ENCODE data around the gene PRSS2. TPM values are rescaled to one million over a fixed set of nuclear protein-coding genes. Genes with fewer than 3 reads are reported as not detected.
"Not testable (repeated sequence)": the region's sequence is repeated elsewhere in the genome, so short reads cannot be mapped to it uniquely, and the experiment has no call there.

PRSS2 gene
- total RNA-seq, 1 donor from 2014 or later: not detected

- TF ChIP-seq, protein P1, sequence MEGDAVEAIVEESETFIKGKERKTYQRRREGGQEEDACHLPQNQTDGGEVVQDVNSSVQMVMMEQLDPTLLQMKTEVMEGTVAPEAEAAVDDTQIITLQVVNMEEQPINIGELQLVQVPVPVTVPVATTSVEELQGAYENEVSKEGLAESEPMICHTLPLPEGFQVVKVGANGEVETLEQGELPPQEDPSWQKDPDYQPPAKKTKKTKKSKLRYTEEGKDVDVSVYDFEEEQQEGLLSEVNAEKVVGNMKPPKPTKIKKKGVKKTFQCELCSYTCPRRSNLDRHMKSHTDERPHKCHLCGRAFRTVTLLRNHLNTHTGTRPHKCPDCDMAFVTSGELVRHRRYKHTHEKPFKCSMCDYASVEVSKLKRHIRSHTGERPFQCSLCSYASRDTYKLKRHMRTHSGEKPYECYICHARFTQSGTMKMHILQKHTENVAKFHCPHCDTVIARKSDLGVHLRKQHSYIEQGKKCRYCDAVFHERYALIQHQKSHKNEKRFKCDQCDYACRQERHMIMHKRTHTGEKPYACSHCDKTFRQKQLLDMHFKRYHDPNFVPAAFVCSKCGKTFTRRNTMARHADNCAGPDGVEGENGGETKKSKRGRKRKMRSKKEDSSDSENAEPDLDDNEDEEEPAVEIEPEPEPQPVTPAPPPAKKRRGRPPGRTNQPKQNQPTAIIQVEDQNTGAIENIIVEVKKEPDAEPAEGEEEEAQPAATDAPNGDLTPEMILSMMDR (IDR thresholded peaks at IDR 0.05; ENCODE audit: insufficient read depth, low read depth, low read length): no peak
- TF ChIP-seq EZH2 (IDR thresholded peaks at IDR 0.05; ENCODE audit: insufficient read depth, low read length): no peak
- Histone ChIP-seq H2AFZ (ENCODE audit: low read depth, low read length) (no peak overlapping the region), H3K79me2 (ENCODE audit: insufficient read depth, low read length) (no peaks in the 10 kb centered on the region), H3K4me2 (ENCODE audit: low read length) (no peak overlapping the region), H3K9me3 (ENCODE audit: insufficient read depth, low read depth, low read length) (no peaks in the 10 kb centered on the region), H4K20me1 (ENCODE audit: insufficient read depth, low read length) (no peaks in the 10 kb centered on the region), H3K27ac (ENCODE audit: low read depth, low read length) (no peak overlapping the region), H3K36me3 (ENCODE audit: insufficient read depth, low read length) (no peaks in the 10 kb centered on the region), H3K4me3 (ENCODE audit: insufficient read depth, low read depth, low read length) (no peak overlapping the region), H3K4me1 (ENCODE audit: insufficient read depth, low read length) (no peaks in the 10 kb centered on the region), H3K27me3 (ENCODE audit: insufficient read depth, low read length) (peaks cover 10% of the 10 kb centered on the region), H3K9ac (ENCODE audit: low read length) (no peak overlapping the region)
- Mint-ChIP-seq H3K9me3 (ENCODE audit: unreplicated experiment) (peaks cover 2% of the 10 kb centered on the region), H3K36me3 (ENCODE audit: low read depth, unreplicated experiment) (no peaks in the 10 kb centered on the region), H3K4me1 (ENCODE audit: low read depth, unreplicated experiment) (no peaks in the 10 kb centered on the region), H3K4me3 (ENCODE audit: unreplicated experiment) (no peak overlapping the region), H3K27me3 (ENCODE audit: low read depth, unreplicated experiment) (peaks cover 47% of the 10 kb centered on the region), H3K27ac (ENCODE audit: unreplicated experiment) (no peak overlapping the region)
- DNase-seq (ENCODE audit: low read depth): no peak
- no peak for FAIRE-seq
Observed at GRCh38 chr7:142752376-142753225, 18.2 kb upstream of the PRSS2 start.

- FAIRE-seq (no peak), DNase-seq (ENCODE audit: low read depth) (peak; percentile 25)
- Mint-ChIP-seq H3K27ac (ENCODE audit: unreplicated experiment) (no peak overlapping the region), H3K4me1 (ENCODE audit: low read depth, unreplicated experiment) (no peaks in the 10 kb centered on the region), H3K9me3 (ENCODE audit: unreplicated experiment) (peaks cover 2% of the 10 kb centered on the region), H3K4me3 (ENCODE audit: unreplicated experiment) (no peak overlapping the region), H3K36me3 (ENCODE audit: low read depth, unreplicated experiment) (no peaks in the 10 kb centered on the region), H3K27me3 (ENCODE audit: low read depth, unreplicated experiment) (peaks cover 42% of the 10 kb centered on the region)
- H2AFZ ChIP-seq (ENCODE audit: low read depth, low read length): no peak overlapping the region
- H3K27me3 ChIP-seq (ENCODE audit: insufficient read depth, low read length): peaks cover 10% of the 10 kb centered on the region
- H3K9me3 ChIP-seq (ENCODE audit: insufficient read depth, low read depth, low read length): no peaks in the 10 kb centered on the region
- H3K79me2 ChIP-seq (ENCODE audit: insufficient read depth, low read length): no peaks in the 10 kb centered on the region
- no peak overlapping the region for H3K9ac ChIP-seq (ENCODE audit: low read length)
- H3K27ac ChIP-seq (ENCODE audit: low read depth, low read length): no peak overlapping the region
- no peaks in the 10 kb centered on the region for H3K4me1 ChIP-seq (ENCODE audit: insufficient read depth, low read length)
- no peaks in the 10 kb centered on the region for H3K36me3 ChIP-seq (ENCODE audit: insufficient read depth, low read length)
- no peaks in the 10 kb centered on the region for H4K20me1 ChIP-seq (ENCODE audit: insufficient read depth, low read length)
- TF ChIP-seq, protein P1 (IDR thresholded peaks at IDR 0.05; ENCODE audit: insufficient read depth, low read depth, low read length): no peak
- no peak for TF ChIP-seq EZH2 (IDR thresholded peaks at IDR 0.05; ENCODE audit: insufficient read depth, low read length)
- no peak overlapping the region for H3K4me2 ChIP-seq (ENCODE audit: low read length)
- H3K4me3 ChIP-seq (ENCODE audit: insufficient read depth, low read depth, low read length): peak overlapping the region; percentile 5
Observed at GRCh38 chr7:142753366-142753765, 17.4 kb upstream of the PRSS2 start.

GRCh38 chr7:142753925-142754491 is 16.8 kb upstream of the PRSS2 start:
- not testable (repeated sequence) for H3K27me3 ChIP-seq (ENCODE audit: insufficient read depth, low read length); H3K4me3 ChIP-seq (ENCODE audit: insufficient read depth, low read depth, low read length); H3K4me1 ChIP-seq (ENCODE audit: insufficient read depth, low read length); H3K9me3 ChIP-seq (ENCODE audit: insufficient read depth, low read depth, low read length); H3K9me3 Mint-ChIP-seq (ENCODE audit: unreplicated experiment); FAIRE-seq; H2AFZ ChIP-seq (ENCODE audit: low read depth, low read length); H3K4me1 Mint-ChIP-seq (ENCODE audit: low read depth, unreplicated experiment); H3K36me3 Mint-ChIP-seq (ENCODE audit: low read depth, unreplicated experiment); H3K27ac ChIP-seq (ENCODE audit: low read depth, low read length); H3K36me3 ChIP-seq (ENCODE audit: insufficient read depth, low read length); H3K79me2 ChIP-seq (ENCODE audit: insufficient read depth, low read length); H3K4me3 Mint-ChIP-seq (ENCODE audit: unreplicated experiment); H4K20me1 ChIP-seq (ENCODE audit: insufficient read depth, low read length); H3K9ac ChIP-seq (ENCODE audit: low read length); H3K27ac Mint-ChIP-seq (ENCODE audit: unreplicated experiment); H3K4me2 ChIP-seq (ENCODE audit: low read length)
- H3K27me3 Mint-ChIP-seq (ENCODE audit: low read depth, unreplicated experiment): peaks cover 37% of the 10 kb centered on the region
- peak; percentile 32 for DNase-seq (ENCODE audit: low read depth)

All from astrocyte (in vitro differentiated cells and primary cell).